NCI-H2081 (cell line): ENCODE results near the gene USP49.

Source experiments
- DNase-seq, 2 experiments: peaks; one replicate each; lab custom pipeline; 2025; lab: John Stamatoyannopoulos, UW

The USP49 gene

DNA sequence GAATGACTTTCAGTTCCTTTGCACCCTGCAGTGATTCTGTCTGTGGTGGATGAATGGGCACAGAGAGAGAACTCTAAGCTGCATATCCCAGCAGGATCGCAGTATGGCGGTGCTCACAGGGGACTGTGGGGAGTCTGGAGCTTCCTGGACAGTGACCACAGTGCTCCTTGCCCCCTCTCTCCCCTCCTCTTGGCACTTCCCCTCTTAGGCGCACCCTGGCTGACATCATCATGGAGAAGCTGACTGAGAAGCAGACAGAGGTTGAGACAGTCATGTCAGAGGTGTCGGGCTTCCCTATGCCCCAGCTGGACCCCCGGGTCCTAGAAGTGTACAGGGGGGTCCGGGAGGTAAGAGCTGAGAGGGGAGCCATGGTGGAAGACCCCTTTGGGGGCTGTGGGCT, 34.7 kb upstream of the USP49 start:
- DNase-seq, result no peak

DNA sequence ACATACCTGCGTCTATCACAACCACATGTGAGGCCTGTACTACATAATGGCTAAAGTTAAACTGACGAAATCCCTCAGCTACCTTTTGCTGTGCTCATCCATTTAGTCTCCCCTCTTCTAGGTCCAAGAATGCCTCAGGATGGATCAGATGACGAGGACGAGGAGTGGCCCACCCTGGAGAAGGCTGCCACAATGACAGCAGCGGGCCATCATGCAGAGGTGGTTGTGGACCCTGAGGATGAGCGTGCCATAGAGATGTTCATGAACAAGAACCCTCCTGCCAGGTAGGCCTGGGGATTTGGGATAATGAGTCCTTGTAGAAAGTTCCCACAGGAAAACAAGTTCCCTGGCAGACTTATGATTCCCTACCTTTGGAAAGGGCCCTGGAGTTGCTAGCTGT, 32.1 kb upstream of the USP49 start:
- DNase-seq, result no peak

DNA sequence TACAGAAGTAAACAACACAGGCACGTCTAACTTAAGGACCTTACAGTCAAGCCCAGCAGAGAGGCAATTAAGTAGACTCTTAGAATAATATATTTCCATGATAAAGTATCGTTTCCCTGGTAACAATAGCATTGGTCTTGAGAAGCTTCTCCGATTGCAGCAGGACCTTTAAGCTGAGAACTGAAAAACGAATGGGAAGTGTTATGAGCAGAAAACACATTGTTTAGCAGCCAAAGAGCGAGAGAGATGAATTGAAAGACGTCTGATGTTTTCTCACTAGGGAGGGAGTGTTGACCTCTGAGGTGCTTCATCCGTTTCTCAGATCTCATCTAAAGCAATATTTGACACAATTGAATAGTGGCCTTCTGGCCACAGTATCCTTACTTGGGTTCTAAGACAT, 27.0 kb upstream of the USP49 start:
- DNase-seq, result no peak

DNA sequence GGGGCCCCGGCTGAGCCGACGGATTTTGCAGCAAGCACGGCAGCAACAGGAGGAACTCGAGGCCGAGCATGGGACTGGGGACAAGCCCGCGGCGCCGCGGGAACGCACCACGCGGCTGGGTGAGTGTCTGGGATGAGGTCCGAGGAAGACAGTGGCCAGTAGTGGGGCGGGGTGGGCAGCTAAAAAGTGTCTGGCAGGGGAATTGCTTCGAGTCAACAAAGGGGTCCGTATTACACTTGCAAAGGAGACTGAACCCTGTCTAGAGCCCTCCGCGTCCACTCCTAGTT, 26.5 kb upstream of the USP49 start:
- DNase-seq, result peak in 1 of 2 experiments; percentile 42

DNA sequence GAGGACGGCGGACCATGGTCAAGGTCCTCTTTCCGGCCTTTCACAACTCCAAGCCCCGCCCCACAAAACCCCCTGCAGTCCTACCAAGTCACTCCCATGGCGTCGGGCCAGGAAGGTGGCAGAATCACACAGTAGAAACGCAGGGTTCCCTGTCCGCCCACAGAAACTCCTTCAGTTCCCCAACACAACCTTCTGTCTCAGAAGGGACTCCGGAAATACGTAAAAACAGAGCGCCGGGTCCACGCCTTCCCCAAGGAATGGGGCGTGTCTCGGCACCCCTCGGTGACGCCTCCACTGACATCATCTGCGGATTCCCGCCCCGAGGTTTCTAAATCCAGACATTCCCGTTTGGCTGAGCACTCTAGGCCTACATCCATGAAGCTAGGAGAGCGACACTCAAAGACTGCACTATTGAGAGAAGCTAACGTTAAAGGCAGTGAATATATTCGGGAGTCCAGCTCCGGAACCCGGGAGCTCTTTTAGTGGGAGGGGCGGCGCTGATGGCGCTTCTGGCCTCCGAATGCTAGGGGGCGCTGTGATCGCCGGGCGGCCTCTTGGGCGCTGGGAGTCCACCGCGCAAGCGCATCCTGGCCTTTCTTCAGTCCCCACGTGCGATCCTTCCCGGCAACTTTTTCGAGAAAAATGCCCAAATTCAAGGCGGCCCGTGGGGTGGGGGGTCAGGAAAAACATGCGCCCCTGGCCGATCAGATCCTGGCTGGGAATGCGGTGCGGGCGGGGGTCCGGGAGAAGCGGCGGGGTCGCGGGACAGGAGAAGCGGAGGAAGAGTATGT, 25.9 kb upstream of the USP49 start, which contains the start of the genes BYSL and MED20:
TSS of gene BYSL (plus strand) at position 579 of the 791 bp plus-strand sequence. CDS start at position 643, 64 bp downstream.
TSS of gene MED20 (minus strand) at position 219 of the 791 bp plus-strand sequence. CDS start at position 98, 121 bp downstream.
- peak; percentile 86 to 88 for DNase-seq

DNA sequence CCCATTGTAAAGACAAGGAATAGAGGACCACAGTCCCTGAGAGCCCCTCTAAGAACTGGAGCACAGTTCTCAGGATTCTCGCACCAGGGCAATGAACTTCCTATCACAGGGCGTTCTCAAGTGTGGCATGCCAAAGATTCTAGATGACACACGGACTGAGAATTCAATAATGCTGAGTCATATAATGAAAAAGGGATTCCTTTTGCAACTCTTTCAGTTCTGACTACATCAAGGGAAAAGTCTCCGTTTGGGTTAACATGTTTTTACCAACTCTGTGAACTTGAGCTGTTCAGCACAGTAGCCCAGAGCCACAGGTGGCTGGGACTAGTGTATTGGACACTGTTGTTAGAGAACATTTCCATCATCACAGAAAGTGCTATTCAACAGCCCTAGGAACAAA, 22.4 kb upstream of the USP49 start:
- DNase-seq, result no peak

DNA sequence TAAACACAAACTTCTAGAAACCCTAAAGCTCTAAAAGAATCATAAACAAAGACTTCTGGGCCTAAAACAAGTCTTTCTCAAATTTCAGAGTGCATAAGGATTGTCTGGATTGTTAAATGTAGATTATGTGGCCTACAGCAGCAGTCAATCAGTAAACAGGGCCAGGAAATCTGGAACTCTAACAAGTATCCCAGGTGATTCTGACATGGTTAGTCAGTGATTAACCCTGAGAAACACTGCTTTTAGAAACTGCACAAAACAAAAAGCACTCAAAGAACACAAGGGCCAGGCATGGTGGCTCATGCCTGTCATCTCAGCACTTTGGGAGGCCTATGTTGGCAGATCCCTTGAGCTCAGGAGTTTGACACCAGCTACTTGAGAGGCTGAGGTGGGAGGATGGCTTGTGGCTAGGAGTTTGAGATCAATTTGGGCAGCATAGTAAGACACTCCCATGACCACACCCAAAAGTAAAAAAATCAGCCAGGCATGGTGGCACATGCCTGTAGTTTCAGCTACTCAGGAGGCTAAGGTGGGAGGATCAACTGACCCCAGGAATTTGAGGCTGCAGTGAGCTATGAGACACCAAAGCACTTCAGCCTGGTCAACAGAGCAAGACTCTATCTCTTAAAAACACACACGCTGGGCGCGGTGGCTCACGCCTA, 19.8 kb upstream of the USP49 start:
- DNase-seq, result no peak

DNA sequence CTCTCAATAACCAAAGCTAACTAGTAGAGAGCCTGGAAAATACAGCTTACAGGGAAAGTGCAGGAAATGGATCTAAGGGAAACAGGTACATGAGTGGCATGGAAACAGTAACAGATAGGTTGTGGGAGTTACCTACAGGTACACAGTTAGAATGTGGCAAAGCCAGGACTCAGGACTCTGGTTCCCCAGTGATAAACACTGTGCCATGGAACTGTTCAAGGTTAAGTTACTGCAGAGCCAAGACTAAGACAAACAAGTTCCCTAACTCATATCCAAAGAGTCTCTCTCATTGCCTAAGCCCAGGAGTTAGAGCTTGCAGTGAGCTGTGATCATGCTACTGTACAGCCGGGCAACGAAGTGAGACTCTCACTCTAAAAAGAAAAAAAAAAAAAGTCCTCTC, 19.2 kb upstream of the USP49 start:
- no peak for DNase-seq

DNA sequence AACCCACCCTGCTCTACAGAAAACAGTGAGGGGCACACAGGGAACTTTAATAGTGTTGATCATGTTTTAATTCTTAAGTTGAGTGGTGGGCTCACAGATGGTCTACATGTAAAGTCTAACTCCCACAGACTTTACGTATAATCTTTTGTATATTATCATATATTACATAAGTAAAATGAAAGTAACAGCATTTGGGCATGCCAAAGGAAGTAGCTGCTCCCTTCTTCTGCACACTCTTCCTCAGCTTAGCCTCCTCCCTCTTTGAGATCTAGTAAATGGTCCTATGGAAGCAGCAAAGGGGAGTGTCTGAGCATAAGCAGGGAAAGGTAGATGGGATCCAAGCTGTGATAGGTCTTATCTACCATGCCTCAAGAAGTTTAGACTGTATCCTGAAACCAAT, 14.6 kb upstream of the USP49 start:
- DNase-seq, result no peak

DNA sequence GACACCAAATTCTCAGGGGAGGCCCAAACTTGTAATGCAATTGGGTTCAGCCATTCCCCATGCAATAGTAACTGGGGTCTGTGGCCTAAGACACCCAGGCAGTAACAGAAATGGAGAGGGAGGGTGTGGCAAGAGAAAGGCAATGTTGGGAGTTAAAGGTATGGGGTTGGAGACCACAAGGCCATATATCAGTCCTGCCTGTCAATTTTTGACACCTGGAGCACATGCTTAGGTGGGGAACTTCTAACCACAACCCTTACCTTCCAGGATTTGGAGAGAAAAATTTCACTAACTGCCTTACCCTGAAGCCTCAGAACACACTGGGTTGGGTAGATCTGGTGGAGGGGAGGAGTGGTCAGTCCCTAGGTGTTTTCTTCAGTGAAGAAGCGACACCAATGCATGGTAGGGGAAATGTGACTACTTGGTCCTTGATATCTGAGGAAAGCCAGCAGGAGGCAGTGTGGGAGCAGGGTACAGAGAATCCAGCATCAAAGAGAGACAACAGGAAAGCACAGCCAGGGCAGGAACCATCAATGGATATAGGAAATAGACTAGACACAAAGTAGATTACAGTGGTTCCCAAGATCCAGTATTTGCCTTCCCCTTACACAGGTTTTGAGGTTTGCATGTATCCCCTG, 6.8 kb upstream of the USP49 start:
- no peak for DNase-seq

DNA sequence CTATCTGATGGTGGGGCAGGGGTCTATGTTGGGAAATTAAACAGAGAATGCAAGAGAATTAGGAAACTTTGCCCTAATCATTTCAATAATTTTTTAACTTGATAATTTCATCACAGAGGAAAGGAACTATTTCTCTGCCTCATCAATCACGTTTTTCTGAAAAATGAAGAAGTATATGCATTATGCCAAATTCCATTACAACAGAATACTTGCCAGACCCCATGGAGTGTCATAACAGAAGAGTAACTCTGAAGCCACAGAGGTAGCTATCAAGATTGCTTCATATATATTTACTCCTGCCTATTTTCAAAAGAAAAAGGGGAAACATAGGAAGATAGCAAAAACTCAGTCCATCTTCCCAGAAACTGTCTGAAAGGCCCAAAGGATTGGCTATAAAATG, 5.7 kb upstream of the USP49 start:
- no peak for DNase-seq

DNA sequence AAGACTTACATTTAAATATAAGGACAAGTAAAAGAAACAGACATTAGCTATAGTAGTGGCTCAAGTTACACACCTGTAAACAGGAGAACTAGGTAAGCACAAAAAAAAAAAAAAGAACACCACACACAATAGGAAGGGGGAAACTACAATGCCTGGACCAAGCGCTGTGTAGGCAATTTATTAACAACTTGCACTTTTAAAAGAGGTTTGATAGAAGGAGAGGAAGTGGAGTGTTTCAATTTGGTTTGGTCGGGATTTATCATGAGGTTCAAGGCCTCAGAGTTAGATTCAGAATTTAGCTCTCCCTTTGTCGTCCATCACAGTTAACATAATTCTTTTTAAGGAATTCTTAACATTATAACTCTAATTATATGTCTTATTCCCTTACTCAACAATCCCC, 1.1 kb upstream of the USP49 start:
- no peak for DNase-seq

DNA sequence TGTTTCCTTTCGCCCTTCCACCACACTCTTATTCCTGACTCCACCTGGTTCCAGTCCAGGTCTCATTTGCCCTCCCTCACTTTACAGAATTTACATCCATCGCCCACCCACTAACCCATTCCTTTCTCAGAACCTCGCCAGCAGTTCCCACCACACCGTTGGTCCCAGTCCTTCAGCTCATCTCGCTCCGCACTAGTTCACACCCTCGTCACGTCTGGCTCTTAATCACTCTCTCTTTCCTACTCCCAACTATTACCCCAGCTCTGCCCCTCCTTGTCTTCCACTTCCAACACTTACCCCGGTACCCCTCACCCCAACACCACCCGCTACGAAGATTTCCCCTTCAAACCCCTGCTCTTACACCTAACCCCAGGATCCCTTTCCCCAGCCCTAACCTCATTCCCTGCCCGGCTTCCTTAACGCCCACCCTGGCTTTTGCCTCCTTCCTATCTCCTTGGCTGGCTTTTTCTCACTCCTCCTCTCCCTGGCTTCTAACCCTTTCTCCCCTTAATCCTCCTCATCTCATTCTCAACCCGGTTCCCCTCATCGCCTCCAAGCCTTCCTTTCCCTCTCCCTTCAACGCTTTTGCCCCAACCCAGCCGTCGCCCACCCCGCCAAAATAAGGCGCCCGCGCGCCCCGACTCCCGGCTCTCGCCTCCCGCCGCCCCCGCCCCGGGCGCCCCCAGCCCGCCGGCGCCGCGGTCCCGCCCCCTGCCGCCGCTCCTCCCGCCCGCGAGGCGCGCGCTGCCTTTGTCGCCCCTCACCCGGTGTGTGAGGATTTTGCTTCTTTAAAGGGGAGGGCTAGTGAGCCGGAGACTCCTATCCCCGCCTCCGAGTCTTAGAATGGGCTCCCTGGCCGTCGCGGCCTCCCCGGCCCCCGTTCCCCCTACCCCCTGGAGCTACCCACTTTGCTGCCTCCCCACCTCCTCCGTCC, 542 bp downstream of the USP49 start:
- no peak for DNase-seq

DNA sequence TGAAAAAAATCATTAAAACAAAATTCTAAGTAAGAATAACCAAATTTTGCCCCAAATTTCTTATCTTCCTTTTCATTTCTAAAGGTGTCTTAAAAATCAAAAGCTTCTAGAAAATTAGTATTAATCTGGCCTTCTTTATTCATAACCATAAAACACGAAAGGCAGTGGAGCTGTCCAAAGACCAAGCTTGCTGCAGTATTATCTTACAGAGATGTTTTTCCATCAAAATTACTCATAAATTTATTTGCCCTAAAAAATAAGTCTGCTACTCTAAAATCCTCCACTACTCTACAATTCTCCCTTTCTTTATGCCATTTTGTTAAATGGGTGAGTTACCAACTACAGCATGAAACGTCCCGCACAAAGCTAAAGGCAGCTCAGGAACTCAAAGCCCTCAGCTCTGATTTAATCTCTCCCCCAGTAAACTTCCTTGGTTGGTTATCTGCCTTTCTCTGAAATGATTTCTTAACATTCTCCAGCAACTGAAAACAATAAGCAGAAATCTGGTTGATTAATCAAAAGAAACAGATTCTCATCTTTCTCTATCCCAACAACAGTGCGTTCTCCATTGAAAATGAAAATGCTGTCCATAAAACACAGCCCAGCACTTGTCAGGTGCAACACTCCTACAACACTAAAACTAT, 2.1 kb downstream of the USP49 start:
- no peak for DNase-seq

DNA sequence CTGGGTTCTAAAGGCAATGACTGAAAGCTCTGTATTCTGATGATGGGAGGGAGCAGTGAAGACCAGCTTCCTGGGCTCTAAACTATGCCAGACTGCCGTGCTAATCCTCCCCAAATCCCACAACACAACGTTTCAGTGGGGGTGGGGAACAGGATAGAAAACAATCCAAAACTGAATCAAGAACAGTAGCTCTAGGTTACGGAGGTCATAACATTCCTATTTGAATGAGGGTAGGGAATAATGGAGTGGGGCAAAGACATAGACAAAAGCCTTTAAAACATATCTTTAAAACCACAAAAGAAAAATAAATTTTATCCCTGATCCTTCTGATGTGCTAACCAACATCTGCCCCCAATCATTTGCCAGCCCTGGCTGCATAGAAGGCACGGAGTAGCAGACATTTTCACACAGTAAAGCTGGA, 7.8 kb downstream of the USP49 start:
- no peak for DNase-seq

DNA sequence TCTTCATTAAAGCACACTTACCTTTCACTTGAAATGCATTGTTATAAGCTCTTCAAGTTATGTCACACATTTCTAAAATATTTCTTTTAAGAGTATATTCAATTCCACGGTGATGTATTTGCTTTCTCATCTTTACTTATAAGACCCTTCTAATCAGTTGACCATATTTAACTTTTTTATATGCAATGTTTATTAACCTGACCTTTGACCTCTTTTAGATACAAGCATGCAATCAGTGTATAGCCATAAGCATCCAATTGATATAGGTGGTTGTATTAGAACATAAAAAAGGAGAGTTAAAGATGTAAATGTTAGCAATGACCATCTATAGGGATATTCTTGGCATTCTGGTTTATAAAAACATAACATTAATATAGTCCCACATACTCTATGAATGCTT, 9.2 kb downstream of the USP49 start:
- DNase-seq, result no peak

DNA sequence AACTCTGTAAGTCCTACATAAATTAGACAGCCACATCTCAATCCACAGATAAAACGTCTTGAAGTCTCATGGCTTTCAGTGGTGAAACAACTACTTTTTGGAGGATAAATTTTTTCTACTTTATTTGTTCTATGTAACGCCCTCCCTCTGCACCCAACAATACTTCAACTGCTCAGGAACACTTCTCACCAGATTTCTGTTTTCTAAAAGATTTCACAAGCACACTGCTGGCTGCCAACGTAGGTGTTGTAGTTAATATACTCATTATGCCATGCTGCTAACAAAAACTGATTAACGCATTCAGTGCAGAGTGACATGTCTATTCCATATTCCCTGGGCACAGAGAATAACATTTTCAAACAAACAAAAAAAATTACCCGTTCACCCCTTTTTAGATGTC, 10.2 kb downstream of the USP49 start:
- no peak for DNase-seq

DNA sequence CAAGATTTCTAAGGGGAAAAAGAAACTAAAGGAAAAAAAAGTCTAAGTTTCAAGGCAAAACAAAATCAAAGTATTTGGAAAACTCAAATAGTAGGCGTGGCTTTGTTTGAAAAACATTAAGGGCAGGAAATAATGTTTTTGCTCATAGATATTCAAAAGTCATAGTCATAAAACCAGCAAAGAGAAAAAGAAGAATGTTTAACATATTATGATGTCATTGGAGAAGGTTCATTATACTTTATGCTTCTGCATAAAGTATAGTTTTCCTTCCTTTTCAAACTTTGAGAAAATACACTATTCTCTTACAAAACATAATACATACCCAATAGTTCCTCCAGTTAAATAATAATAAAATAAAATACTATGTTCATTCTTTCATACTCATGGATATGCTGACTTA, 13.7 kb downstream of the USP49 start:
- DNase-seq, result no peak

DNA sequence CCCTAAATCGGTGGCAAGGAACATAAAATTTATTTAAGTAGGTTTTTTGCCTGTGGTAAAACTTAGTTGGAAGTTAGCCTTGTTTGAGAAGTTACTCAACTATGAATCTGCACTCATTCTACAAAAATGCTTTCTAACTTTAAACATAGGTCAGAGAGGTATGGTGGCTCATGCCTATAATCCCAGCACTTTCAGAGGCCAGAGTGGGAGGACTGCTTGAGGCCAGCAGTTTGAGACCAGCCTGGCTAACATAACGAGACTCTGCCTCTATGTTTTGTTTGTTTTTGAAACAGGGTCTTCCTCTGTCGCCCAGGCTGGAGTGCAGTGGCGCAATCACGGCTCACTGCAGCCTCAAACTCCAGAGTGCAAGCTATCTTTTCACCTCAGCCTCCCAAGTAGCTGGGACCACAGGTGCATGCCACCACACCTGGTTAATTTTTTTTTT, 16.2 kb downstream of the USP49 start:
- no peak for DNase-seq

DNA sequence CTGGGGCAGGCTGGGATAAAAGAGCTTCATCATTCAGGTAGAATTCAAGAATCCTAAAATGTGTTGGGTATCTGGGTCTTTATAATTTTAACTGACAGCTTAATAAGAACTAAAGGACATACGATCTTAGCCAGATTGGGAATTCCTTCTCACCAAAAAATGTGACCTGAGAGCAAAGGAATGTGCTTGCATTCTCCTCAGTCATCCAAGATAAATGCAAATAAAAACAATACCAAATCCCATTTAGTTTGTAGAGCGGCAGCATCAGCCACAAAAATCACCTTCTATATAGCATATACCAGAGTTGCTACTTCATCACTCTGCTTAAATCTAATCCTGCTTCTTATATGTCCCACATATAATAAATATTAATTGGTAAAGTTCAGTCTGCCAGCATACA, 16.9 kb downstream of the USP49 start:
- DNase-seq, result no peak

DNA sequence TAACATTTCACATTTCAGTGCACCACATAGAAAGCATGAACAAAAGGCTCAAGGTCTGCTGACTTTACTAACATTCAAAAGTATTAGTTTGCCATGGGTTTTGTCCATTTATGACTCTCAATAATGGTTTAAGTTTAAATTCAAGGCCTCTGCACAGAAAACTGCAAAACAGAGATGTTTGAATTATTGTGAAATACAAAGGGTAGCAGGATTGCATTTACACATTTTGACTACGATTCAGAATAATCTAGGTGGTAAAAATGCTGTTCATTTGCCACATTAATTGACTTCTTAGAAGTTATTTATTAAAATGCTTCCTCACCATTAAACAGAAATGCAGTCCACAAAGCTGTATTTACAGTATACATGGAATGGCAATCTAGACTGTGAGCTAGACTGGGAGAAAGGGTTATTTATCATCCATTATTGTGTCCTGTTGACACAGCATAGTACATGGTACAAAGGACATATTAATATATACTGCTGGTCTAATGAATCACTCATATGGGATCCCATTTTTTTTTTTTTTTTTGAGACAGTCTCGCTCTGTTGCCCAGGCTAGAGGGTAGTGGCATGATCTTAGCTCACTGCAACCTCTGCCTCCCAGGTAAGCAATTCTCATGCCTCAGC, 18.0 kb downstream of the USP49 start:
- DNase-seq, result no peak
